Germinal center (tissue), 1 donor: ENCODE measurements around the gene ZNHIT2.

ENCODE experiments used
- DNase-seq: peaks from one replicate; pipeline ENCODE4 v3.0.0; 2012; ENCODE audit warnings: mixed read lengths, low spot score

The ZNHIT2 gene

DNA sequence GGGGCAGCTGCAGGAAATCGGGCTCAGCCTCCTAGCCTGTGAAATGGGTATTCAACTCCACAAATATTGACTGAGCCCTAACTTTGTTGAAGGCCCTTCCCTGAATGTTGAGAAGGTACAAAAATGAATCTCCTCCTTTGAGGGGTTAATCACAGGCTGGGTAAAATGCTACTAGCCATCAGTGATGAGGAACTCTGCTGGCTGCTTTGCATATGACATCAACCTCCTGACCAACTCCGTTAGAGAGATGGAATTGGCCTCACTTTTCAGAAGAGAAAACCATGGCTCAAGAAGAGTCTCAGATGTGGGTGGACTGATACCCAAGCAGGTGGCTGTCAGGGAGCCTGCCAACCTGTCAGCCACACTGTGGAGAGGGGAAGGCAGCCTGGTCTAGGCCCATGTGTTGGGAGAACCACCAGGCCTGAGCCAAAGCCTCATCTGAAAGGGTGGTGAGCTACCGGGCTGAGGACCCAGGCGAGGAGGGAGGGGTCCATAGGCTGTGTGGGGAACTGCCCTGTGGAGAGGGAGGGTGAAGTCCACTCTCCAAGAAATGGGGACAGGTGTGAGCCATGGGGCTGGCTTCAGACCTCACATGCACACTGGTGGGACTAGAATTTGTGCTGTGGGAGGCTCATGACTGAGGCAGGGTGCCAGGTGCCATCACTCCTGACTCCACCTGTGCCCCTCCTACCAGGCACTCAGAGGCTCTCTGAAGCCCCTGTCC lies 45.4 kb downstream of the ZNHIT2 start:
- DNase-seq, result peak; percentile 42

DNA sequence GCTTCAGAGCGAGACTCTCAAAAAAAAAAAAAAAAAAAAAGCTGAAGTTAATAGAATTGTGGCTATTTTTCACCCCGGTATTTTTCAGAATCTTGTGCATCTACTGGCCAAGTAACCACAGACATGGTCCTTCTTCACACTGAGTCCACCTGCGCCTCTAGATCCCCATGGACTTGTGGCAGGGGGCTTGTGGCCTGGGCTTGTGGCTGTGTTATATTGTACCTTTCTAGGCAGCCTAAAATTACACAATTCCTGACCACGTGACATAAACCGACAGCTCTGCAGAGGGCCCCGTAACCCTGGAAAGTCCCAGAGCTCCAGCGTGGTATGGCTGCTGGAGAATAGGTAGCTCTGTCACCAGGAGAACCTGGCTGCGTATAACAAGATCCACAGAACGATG lies 48.3 kb downstream of the ZNHIT2 start:
- no peak for DNase-seq

DNA sequence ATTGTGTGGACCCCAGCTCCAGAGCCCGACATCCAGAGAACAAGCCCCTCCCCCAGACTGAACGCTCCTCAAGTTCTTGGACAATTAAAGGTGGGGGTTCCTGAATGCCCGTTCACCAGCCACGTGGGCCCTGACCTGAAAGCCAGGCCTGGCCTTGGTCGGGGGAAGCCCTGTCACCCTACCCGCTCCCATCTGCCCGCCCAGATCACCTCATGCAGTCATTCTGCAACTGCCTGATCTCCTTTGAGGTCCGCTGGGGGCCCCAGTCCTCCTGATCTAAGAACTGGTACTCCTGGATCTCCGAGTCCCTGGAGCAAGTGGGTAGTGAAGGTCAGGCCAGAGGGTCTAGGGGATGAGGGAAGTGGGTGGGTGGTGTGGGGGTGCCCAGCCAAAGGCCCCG lies 50.1 kb downstream of the ZNHIT2 start:
- no peak for DNase-seq

DNA sequence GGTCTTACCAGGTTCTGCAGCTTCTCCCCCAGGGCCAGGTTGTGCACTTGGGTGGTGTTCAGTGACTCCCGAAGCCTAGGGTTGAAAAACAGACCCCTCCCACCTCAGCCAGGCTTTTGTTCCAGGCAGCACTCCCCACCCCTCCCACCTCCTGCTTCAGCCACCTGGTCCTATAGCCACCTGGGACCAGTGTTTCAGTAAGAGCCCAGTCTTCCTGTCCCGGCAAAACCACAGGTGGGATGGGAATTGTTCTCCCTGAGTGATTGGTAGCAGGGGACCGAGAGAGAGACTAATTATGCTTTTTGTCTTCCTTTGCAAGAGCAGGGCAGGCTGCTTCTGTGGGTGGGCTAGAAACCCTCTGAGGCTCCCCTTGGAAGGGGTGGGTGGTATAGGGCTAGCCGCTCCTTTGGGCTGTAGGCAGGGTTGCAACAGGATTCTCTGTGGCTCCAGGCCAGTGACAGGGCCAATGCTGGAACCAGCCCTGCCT lies 50.7 kb downstream of the ZNHIT2 start:
- DNase-seq, result no peak
